Stimulated activated CD4-positive, alpha-beta T cell treated with anti-CD3 and anti-CD28 coated beads, Interleukin-2, amount 100 ng/mL, for 48 hours (primary cell): ENCODE data around the gene B3GLCT.
"Not testable (repeated sequence)": the region's sequence is repeated elsewhere in the genome, so short reads cannot be mapped to it uniquely, and the experiment has no call there.

Experiments
- DNase-seq, 2 donors: peaks; one replicate each; pipeline ENCODE4 v3.0.0-alpha.2; 2020

B3GLCT gene

GRCh38 chr13:31199849-31200636, at the start of gene B3GLCT:
B3GLCT (plus strand) TSS chr13:31199975; CDS start chr13:31200085, 110 bp downstream.
- peak; percentile 71 to 82 for DNase-seq

DNA sequence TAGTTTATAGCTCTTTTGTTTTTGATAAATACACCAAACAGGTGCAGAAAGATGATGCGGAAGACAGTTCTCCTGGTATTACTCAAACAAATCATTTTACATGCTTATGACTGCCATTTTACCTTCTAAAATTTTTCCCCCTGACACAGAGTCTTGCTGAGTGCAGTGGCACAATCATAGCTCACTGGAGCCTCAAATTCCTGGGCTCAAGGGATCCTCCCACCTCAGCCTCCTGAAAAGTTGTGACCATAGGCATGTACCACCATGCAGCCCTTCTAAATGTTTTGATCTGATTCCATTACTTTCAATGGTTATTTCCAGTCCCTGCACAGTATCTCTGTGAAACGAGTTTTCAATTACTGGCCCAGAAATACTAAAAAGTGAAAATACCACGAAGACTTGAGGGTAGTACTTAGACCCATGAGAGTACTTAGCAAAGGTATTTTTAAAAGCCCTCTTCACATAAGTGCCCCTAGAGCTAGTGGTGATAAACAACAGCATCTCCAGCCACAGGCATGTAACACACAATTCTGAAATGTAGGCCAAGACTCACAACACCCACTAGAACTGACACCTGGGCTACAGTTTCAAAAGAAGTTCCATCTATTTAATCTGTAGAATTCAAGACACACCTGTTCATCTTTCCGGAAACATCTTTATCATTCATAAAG, 49.3 kb upstream of the B3GLCT start:
- no peak for DNase-seq

DNA sequence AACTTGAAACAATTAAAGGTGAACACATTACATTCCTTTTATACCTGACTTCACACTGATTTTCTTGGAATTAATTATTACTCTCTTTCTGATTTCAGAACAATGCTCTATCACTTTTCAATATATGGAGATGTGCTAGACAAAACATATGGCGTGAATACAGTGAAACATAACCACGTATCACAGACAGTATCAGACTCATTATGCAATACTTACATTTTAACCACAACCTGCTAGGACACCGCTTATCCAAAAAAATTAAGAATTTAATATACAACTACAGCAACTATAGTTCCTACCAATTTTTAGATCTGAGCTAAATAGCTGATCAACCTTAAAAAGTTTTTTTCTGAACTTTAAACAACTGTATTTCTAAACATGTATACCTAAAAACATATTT, 47.9 kb upstream of the B3GLCT start:
- no peak for DNase-seq

GRCh38 chr13:31154939-31155338, 44.8 kb upstream of the B3GLCT start:
- no peak for DNase-seq

- no peak for DNase-seq
Observed at GRCh38 chr13:31159306-31159705, 40.5 kb upstream of the B3GLCT start.

- DNase-seq: peak; percentile 40 to 58
Observed at GRCh38 chr13:31160857-31161556, 38.8 kb upstream of the B3GLCT start.

GRCh38 chr13:31161557-31162150, 38.1 kb upstream of the B3GLCT start, which contains the start of gene HSPH1:
HSPH1 (minus strand) TSS chr13:31161904; CDS start chr13:31161582, 322 bp downstream.
- DNase-seq: peak; percentile 98

- peak; percentile 80 to 86 for DNase-seq
Observed at GRCh38 chr13:31162151-31163008, 37.4 kb upstream of the B3GLCT start.

DNA sequence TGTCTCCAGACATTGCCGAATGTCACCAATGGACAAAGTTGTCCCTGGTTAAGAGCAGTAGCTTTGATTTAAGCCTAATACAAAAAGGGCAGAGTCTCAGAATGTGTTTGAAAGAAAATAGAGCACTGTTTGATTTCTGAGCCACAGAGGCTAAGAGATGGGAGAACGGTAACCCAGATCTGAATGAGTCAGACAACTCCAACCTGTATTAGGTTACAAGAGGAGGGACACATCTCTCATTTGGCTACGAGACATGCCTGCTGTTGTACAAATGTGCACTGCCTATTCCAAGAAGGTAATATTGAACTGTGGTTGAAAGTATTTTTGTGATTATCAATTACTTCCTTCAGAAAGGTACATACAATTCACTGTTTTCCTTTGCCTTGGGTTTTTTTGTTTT, 33.2 kb upstream of the B3GLCT start:
- no peak for DNase-seq

GRCh38 chr13:31167490-31167889, 32.3 kb upstream of the B3GLCT start:
- no peak for DNase-seq

- no peak for DNase-seq
Observed at GRCh38 chr13:31168166-31168565, 31.6 kb upstream of the B3GLCT start.

DNA sequence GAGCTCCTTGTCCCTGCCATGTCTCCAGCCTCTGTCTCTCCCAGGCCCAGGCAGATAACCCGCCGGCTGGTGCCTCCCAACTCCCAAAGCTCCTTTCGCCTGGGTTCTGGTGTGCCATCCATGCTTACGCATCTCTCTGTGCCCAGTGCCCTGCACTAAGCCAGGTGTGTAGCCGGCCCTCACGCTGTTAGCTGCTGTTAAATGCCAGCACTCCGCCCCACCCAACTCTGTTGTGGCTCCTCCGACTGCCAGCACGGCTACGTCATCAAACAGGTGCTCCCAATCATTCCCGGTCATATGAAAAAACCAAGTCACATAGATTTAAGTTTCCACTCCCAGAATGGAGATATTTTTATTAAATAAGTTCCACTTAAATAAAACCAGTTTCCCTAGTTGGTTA, 31.0 kb upstream of the B3GLCT start:
- DNase-seq: no peak

- DNase-seq: no peak
Observed at GRCh38 chr13:31172001-31172400, 27.8 kb upstream of the B3GLCT start.

DNA sequence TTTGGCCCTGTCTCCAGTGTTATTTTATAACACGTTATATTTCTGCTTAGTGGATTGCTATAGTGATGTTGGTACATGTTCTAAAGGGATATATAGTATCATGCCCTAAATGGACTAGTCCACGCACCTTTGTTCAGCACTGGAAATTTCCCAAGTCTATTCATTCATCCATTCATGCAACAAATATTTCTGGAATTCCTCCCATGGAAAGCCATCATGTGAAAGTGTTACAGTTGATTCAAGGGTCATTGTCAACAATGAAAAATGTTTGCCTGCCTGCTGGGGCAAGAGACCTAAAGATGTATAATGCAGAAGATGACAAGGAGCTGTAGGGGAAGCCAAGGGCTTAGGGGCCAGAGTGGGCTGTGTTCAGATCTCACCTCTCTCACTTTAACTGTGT, 27.2 kb upstream of the B3GLCT start:
- no peak for DNase-seq

- no peak for DNase-seq
Observed at GRCh38 chr13:31174018-31174417, 25.8 kb upstream of the B3GLCT start.

DNA sequence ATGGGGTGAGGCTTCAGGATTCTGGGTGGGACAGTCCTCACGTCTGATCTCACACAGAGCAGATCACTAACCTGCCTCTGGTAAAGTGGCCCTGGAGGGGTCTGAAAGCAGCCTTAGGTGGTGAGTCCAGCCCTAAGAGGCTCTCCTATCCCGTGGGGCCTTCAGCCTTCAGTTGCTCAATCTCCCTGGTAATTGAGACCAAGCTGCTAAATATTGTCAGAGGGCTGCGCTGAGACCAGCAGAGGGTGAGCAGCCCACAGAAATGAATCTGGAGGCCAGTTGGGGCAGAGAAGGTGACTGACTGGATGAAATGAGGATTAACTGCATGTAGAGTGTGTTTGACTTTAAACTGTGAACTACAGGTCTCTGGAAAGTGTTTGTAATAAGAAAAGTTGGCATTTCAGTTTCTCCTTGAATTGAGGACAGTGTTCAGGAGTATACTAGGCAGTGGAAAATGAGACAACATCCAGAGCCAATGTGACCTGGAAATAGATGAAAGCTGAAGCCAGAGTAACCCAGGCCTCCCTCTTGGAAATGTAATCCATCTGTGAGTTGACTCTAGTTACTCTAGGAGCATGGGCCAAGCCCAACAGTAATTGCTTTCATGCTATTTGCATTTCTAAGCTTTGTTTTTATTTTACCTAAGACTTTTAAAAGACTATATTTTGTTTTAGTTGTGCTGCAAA, 23.8 kb upstream of the B3GLCT start:
- DNase-seq: no peak

GRCh38 chr13:31177813-31178495, 21.8 kb upstream of the B3GLCT start:
- not testable (repeated sequence) for DNase-seq

DNA sequence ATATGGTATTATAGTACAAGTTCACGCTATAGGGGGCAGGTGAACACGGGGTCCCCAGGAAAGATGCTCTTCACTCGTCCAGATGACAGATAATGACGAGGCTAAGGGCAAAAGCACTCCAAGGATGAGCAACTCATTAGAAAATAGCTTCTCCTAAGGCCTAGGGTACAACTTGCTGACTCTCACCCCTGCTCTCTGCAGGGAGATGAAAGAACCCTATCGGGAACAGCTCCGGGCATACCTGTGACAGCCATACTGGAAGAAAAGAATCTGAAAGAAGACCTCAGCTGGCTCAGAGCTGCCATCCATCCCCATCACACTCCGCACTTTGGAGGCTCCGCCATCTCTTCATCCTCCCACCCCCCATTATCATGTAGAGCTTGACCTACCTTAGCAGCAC, 20.5 kb upstream of the B3GLCT start:
- no peak for DNase-seq

DNA sequence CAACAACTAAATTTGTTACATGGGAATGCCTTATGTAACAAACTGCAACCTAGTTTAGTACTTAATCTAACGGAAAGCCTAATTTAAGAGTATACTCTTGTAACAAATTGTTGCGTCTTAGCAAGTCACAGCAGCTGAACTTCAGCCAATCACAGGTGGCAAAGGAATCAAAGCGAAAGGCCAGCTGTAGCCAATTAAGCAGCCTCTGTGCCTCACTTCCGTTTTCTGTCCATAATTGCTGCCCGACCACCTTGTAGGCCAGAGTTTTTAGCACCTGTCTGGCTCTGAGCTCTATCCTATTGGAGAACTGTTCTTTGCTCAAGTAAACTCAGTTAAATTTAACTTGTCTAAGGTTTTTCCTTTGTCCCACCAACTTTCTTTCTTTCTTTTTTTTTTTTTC, 20.0 kb upstream of the B3GLCT start:
- DNase-seq: no peak

- DNase-seq: no peak
Observed at GRCh38 chr13:31182987-31183386, 16.8 kb upstream of the B3GLCT start.

- no peak for DNase-seq
Observed at GRCh38 chr13:31184451-31184850, 15.3 kb upstream of the B3GLCT start.
